Measurements from ENCODE around the gene NT5C3A.
"Not testable (repeated sequence)": the region's sequence is repeated elsewhere in the genome, so short reads cannot be mapped to it uniquely, and the experiment has no call there.

GRCh38 chr7:32991068-32991585 lies 71.4 kb downstream of the NT5C3A start:
- not testable (repeated sequence) for TF ChIP-seq EZH2 (IDR thresholded peaks at IDR 0.05; ENCODE audit: borderline replicate concordance, low read length); CTCF (conservative IDR thresholded peaks at IDR 0.05 in 1 of 2, IDR thresholded peaks at IDR 0.05 in 1 of 2; ENCODE audit: extremely low read depth in 1 of 2, insufficient read depth in 1 of 2, low read depth in 1 of 2, low read length in 2 of 2)
